Peyer's patch (tissue), 4 donors: ENCODE measurements around the gene ELOVL6.

Experiments used
- POLR2A ChIP-seq, 2 donors: fragments of 450-650 bp; IDR thresholded peaks; one replicate each; pipeline ENCODE4 v1.5.1; 2017; ENCODE audit warnings: antibody characterized with exemption in 2 of 2, mild to moderate bottlenecking in 2 of 2, moderate library complexity in 2 of 2
- TF ChIP-seq, protein P1 (sequence below), 6 experiments: fragments of 450-650 bp in 4 of 6; fragments of 200-600 bp in 2 of 6; sonication (generic) in 1 of 6; IDR thresholded peaks; one replicate each; pipeline ENCODE4 v1.5.1; 2017 to 2019; ENCODE audit warnings: antibody characterized with exemption in 6 of 6, mild to moderate bottlenecking in 3 of 6, moderate library complexity in 1 of 6

DNA sequence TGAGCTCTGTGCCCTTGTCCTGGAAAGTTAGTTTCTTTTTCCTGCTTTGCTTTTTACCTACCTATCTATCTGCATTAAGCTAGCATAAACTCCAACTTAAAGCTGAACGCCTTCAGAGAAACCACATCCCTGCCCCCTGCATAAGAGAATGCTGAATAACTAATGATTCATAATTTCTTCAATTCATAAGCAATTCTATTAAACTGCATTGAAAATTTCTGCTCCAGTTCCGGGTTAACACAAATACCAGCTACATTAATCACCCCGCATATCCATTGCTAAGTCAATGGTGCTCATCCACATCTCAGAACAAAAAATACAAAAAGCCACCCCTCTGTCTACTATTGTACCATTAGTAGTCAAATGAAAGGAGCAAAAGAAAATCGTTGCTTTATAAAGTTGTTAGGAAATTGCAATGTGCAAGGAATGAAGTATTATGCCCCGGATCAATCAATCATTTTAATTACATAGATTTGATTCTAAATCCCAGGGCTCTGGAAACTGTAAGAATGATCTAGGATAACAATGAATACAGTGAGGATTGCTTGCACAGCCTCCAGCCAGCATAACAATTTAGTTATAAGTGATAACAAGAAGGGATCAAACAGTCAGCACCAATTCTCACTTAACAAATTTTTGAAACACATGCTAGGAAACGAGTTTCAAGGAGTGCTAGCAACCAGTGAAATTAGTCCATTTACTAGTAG is 106.8 kb downstream of the ELOVL6 start:
- TF ChIP-seq, protein P1, sequence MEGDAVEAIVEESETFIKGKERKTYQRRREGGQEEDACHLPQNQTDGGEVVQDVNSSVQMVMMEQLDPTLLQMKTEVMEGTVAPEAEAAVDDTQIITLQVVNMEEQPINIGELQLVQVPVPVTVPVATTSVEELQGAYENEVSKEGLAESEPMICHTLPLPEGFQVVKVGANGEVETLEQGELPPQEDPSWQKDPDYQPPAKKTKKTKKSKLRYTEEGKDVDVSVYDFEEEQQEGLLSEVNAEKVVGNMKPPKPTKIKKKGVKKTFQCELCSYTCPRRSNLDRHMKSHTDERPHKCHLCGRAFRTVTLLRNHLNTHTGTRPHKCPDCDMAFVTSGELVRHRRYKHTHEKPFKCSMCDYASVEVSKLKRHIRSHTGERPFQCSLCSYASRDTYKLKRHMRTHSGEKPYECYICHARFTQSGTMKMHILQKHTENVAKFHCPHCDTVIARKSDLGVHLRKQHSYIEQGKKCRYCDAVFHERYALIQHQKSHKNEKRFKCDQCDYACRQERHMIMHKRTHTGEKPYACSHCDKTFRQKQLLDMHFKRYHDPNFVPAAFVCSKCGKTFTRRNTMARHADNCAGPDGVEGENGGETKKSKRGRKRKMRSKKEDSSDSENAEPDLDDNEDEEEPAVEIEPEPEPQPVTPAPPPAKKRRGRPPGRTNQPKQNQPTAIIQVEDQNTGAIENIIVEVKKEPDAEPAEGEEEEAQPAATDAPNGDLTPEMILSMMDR (IDR thresholded peaks at IDR 0.05): no peak
- TF ChIP-seq POLR2A (IDR thresholded peaks at IDR 0.05): no peak
